HG02840 (cell line): Measurements from ENCODE around the gene RILPL2.
"Not testable (repeated sequence)": the region's sequence is repeated elsewhere in the genome, so short reads cannot be mapped to it uniquely, and the experiment has no call there.

Experiments
- ATAC-seq: cut with Tn5 transposase; IDR thresholded peaks from one replicate; pipeline ENCODE4 v1.9.1; 2021; ENCODE audit warnings: mild to moderate bottlenecking, moderate library complexity, moderate number of reproducible peaks; ENCODE audit not compliant: unreplicated experiment, low FRiP score

Gene RILPL2

DNA sequence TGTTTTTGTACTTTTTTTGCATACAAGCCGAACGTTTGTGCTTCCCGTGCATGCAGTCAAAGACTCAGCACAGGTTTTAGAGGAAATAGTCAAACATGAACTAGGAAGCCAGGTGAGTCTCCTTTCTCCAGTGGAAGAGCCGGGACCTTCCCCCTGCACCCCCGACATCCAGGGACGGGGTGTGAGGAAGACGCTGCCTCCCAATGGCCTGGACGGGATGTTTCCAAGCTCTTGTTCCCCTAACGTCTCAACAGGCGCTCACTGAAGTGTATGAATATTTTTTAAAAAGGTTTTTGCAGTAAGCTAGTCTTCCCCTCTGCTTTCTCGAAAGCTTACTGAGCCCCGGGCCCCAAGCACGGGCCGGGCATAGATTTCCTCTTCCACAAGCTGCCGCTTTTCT is 28.6 kb downstream of the RILPL2 start:
- not testable (repeated sequence) for ATAC-seq

DNA sequence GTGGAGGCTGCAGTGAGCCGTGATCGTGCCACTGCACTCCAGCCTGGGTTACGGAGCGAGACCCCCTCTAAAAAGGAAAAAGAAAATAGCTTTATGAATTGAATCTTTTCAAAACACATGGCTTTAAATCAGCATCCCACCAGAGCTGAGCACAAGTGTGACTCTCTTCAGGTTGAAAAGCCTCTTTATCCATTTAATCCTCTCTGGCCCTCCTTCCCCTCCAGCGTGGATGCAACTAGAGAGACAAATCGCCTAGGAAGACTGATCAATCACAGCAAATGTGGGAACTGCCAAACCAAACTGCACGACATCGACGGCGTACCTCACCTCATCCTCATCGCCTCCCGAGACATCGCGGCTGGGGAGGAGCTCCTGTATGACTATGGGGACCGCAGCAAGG is 29.2 kb downstream of the RILPL2 start:
- ATAC-seq, result not testable (repeated sequence)

DNA sequence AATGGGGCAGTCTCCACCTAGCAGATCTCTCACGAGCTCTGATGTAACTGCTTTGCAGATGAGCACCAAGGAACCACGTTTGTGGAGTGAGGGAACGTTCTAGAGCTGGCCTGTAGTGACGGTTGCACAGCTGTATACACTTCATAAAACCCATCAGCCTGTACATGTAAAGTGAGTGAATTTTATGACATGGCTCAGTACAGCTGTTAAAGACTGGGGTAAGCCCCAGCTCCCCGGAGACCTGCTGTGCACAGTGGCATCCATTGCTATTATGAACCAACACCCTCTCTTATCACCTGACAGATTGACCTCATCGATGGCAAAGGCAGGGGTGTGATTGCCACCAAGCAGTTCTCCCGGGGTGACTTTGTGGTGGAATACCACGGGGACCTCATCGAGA is 31.9 kb downstream of the RILPL2 start:
- ATAC-seq, result no peak

DNA sequence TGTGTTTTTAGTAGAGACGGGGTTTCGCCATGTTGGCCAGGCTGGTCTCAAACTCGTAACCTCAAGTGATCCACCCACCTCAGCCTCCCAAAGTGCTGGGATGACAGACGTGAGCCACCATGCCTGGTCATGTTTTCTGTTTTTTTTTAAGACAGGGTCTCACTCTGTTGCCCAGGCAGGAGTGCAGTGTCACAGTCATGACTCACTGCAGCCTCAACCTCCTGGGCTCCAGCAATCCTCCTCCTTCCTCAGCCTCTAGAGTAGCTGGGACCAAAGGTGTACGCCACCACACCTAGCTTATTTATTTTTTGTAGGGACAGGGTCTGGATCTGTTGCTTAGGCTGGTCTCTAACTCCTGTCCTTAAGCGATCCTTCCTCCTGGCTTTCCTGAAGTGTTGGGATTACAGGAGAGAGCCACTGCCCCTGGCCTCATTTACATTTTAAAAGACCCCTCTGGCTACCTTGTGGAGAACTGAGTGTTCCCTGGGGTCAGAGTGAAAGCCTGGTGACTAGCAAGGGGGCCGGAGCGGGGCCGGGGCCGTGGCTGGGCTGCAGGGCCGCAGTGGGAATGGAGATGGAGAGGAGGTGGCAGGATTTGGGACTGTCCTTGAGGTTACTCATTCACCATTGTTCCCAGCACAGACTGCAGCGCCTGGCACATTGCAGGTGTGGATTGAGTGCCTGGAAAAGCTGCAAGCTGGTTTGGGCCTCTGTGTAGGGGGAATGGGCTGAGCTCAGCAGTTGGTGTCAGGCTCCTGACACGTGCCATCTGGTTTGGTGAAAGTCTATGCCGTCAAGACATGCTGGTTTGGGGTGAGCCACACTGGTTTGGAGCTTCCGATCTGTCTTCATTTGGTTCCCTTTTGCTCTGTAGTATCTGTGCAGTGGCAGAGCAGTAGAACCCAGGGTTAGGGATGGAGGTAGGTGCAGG is 34.5 kb downstream of the RILPL2 start:
- no peak for ATAC-seq

DNA sequence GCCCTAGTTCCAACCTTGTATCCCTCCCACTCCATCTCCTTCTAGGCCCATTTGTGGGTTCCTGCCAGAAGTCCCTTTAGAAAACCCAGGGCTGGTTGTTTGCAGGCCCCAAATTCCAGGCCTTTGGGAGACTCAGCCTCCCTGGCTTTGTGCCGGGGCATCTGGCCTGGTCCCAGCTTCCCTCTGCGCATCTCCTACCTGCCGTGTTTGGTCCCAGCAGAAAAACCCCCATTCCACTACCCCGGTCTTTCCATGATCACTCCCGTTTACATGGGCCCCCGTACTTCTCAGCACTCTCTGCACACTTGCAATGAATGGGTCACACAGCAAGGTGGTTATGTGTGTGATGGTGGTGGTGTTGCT is 37.2 kb downstream of the RILPL2 start:
- ATAC-seq, result no peak

DNA sequence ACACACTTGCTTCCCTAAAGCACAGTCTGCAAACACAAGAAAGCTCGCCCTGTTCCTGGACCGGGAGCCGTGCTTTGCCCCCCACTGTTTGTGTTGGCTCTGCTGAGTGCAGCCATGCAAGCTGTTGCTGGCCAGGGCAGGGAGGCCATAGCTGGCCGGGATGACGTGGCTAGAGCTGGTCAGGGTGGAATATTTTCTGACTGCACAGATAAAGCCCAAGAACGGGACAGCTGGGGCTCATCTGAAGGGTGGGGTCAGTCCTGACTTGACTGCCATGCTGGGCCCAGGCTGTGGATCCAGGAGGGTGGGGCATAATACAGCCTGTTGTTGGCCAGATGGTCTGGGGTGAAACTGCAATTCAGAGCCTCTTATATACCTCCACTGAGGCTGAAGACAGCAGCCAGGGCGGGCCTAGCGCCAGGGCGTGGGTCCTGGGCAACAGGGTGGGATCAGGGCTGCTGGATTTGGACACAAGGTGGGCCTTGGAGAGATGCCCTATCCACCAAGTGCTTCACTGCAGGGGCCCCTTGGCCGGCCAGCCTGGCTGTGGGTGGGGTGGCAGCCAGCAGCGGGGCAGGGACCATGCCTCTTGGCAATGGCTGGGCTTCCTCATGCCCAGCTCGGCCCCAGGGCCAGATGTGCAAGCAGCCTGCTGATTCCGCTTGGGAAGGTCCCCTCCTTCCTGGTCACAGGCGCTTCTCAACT is 37.8 kb downstream of the RILPL2 start:
- no peak for ATAC-seq

DNA sequence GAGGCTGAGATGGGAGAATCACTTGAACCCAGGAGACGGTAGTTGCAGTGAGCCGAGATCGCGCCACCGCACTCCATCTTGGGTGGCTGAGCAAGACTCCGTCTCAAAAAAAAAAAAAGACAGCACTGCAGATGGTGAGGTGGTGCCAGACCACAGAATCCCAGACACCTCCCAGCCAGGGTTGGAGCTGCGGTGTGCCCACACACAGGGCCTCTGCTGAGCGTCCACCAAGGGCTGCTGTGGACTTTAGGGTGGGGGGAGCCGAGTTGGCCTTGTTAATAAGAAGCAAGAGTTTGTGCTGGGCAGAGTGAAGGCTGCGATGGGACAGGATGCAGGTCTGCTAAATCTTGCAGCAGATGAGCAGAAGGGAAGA is 38.3 kb downstream of the RILPL2 start:
- ATAC-seq, result no peak

DNA sequence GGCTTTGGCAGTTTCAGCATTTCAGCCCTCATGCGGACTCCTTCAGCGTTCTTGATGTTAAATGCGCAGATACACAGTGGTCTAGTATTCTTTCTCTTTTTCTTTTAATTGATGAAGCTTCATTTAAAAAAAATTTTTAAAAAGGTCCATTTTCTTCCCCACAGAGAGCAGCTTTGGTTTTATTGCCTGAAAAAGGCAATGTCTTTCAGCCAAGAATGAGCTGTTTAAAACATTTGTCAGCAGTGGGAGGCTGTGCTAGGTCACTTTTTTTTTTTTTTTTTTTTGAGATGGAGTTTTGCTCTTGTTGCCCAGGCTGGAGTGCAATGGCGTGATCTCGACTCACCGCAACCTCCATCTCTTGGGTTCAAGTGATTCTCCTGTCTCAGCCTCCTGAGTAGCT is 39.1 kb downstream of the RILPL2 start:
- ATAC-seq, result no peak

DNA sequence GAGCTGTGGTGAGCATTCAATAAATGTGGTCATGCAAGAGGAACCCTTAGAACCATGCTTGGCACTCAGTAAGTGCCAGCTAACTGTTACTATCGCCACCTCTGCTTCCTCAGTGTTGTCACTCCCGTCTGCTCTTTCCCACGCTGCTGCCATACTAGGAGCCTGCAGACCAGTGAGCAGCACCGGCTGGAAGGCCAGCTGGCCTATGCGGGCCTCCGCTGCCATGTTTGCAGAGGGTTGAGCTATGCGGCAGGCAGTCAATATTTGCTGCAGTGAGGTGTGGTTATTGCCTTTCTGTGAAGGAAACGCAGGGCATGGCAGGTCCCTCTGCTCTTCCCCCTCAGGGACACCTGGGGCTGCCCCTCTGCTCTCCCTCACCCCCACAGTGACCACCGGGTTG is 39.5 kb downstream of the RILPL2 start:
- ATAC-seq, result no peak

DNA sequence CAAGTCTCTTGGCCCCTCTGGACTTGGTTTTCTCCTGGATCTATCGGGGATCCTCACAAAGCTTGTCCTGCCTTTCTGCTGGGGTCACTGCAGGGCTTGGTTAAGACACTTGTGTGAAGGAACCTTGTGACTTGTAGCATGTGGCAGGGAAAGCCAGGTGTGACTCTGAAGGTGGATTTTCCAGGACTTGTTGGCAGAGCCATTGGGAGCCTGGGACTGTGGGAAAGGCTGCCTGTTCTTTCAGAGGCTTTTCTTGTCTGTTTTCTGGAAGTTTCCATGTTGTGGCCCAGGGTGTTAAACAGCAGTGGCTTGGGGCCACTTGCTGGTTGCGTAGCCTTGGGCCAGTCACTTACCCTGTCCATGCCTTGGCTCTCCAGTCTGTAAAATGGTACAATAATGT is 39.9 kb downstream of the RILPL2 start:
- ATAC-seq, result no peak

DNA sequence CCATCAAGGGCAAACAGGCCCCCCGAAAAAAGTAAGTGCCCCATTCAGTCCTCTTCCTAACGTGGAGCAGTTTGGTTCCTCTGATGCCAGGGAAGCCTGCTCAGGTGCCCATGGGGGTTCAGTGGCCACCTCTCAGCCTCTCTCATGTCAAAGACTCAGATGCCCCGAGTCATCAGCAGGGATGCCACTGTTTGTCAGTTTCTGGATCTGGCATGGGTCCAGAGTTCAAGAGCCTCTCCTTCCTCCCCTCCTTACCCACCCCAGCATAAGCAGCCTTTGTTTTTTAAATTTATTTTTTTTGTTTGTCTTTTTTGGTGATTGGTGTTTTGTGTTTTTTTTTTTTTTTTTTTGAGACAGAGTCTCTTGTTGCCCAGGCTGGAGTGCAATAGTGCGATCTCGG is 41.2 kb downstream of the RILPL2 start:
- no peak for ATAC-seq

DNA sequence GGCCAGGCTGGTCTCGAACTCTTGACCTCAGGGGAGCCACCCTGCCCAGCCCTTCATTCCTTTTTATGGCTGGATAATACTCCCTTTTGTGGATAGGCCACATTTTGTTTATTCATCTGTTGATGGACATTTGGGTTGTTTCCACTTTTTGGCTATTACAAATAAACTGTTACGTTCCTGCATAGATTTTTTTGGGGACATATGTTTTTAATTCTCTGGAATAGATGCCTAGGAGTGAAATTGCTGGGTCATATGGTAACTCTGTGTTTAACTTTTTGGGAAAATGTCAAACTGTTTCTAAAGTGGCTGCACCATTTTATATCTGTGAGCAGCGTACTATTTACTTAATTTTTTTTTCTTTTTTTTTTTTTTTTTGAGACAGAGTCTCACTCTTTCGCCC is 42.7 kb downstream of the RILPL2 start:
- ATAC-seq, result no peak

DNA sequence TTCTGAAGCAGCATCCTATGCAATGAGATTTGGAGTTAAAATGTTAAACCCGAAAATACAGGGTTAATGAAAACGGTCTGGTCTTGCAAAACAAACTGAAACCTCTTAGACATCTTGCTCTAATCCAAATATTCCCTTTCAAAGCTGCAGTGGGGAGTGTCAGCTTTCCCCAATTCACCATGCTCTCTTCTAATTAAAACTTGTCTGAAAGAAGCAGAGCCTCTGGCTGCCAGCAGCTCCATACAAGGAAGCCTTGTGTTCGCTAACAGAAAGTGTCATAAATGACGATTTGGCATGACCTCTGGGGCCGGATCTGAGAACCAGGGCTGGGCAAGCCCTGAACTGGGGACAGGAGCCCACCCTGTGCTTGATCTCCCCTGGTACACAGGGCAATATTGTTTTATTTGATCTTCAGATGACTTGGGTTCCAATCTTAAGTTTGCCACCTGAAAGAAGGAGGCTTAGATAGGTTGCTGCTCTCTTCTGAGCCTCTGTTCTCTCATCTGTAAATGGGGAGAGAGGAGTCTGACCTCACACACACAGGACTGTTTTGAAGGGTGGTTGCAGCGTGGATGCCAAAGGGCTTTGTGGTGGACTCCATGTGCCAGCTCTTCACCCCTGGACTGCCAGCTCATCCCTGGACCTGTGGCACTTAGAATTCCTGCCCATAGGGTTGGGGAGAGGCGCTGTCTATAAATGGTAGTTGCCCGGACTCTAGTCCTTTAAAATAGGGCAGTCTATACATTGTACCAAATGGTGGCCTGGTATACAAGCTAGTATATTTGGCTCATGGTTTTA is 44.7 kb downstream of the RILPL2 start:
- ATAC-seq, result no peak

DNA sequence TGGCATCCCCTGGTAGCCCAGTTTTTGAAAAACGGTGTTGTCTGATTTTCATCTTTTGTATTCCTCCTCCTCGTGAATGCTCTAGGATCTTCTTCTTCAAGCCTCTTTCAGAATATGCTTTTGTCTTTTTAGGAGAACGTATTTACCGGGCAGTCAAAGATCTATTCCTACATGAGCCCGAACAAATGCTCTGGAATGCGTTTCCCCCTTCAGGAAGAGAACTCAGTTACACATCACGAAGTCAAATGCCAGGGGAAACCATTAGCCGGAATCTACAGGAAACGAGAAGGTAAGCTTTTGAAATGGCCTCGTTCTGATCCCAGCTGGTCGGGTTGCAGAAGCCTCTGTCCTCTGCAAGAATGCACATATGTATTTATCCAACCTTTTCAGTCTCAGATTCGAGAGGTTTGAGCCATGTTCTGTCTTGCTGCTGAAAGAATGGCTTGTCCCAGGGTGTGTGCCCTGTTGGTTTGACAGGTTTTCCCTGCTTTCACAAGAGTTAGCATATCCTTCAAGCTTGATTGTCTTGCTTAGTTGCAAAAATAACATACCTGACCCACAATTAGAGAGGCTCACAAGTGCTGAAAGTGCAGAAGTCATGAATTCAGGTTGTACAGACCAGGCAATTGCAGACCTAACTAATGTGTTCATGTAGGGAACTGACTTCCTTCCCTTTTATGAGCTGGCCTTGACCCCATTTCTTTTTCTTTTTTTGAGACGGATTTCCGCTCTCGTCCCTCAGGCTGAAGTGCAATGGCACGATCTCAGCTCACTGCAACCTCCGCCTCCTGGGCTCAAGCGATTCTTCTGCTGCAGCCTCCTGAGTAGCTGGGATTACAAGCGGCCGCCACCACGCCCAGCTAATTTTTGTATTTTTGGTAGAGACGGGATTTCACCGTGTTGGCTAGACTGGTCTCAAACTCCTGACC is 45.7 kb downstream of the RILPL2 start:
- ATAC-seq, result no peak

DNA sequence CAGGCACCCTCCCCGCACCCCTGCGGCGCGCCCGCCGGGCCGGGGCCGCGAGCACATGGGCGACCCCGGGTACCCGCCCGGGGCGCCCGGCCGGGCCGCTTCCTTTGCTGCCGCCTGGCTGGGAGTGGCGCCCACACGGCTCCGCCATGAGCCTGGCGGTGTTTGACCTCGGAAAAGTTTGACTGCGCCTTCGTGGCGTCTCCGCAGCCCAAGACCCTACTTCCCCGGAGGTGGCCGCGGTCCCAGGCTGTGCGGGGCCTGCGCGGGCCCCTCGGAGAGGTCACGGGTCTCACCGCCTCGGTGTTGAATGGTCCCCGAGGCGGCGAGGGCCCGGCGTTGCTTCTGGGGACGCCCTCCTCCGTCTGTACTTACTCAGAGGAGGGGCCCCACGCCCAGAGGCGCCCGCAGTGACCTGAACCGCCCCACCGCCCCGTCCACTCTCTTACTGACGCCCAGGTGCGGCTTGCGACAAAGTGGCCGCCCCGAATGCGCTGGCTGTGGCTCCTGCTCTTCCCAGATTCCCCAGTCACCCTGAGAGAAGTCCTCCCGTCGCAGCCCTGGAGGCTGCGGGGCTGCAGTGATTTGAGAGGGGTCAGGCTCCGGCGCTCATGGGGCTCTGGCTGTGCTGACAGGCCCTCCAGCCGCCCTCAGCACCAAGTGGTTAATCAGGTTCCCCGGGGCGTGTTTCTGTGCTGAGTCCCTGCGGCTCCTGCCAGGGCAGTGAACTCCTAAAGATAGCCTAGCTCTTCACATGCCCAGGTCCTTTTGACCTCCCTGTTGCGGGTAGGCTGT is 46.7 kb downstream of the RILPL2 start:
- ATAC-seq, result no peak

DNA sequence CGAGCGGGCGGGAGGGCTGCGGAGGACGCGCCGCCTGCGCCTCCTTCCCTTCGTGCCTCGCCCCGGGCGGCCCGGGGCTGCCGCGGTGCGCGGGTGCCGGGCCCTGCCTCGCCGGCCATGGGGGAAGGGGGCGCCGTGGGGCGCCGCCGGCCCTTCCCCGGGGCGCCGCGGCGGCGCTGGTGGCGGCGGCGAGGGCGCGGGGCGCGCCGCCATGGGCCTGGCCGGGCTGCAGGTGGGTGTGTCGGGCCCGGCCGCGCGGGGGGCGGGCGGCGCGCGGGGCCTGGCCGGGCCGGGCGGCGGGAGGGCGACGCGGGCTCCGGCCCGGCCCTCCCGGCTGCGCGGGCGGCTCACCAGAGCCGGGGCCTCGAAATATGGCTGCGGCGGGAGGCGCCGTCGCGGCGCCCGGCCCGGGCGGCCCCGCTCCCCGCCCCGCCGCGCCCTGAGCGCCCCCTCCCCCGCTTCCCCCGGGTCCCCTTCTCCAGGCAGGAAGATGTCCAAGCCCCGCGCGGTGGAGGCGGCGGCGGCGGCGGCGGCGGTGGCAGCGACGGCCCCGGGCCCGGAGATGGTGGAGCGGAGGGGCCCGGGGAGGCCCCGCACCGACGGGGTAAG is 47.4 kb downstream of the RILPL2 start:
- ATAC-seq, result no peak

DNA sequence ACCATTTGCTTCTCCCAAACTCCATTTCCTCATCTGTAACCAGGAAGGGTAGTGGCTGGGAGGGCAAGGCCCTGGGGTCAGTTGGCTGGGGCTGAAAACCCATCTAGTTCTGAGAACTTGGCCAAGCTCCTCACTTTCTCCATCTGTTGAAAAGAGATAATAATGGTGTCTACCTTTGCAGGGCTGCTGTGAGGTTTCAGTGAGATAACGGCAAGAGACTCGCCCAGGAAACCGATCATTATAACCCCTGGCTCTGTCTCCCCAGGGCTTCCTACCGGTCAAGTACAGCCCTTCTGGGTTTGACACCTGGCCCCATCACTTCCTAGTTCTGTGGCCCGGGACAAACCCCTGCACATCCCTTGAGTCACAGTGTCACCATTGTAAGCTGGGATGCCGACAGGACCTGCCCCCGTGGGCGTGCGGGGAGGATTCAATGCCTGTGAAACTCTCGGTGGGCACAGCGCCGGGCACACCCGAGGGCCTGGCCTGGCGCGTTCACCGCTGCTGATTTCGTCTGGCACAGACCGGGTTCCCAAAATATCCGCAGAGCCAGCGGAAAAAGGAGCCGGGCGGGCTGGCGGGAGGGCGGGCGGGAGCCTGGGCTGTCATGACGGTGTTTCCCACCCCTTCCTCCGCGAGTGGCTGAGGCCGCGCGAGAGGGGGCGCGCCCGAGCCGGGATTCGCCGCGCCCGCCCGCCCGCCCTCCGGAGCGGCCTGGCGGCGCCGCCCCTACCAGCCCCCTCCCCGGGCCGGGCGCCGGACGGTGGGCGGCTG is 48.1 kb downstream of the RILPL2 start:
- no peak for ATAC-seq

DNA sequence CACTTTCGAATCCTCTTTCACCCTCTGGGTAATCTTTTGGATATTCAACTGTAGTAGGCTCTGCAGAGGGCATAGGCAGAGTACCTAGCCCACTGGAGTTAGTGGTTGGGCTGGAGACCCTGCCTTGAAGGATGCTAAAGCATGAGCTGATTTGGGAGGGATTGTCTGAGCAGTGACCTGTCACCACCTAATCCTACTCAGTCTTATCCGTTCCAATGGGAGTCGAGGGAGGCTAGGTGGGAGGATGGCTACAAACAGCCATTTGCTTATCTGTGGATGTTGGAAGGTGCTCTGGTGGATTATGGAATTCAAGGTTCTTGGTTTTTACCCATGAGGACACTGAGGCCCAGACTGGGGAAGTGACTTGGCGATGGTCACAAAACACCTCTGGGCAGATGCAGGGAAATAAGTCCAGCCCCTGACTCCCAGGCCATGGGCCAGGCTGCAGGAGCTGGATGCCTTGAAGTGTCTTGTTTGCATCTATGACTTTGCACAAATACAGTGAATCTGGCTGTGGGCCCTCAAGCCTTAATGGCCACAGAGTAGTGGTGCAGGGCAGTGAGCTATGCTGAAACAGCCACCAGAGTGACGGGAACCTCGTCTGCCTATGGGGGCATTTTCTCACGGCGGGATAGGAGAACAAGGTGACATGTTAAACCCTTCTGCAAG is 48.8 kb downstream of the RILPL2 start:
- ATAC-seq, result no peak
